Esophagus muscularis mucosa (tissue), 4 donors: ENCODE results near the gene ARRDC2. TPM values are rescaled to one million over a fixed set of nuclear protein-coding genes. Genes with fewer than 3 reads are reported as not detected.

Experiments used
- DNase-seq: peaks from one replicate; pipeline ENCODE4 v3.0.0-alpha.2; 2017; ENCODE audit errors: extremely low spot score
- H3K27ac ChIP-seq, 4 donors: fragments of 200-600 bp; sonication (generic); replicated peaks in 1 of 4; 1 replicate in 3 of 4; 2 replicates in 1 of 4; pipeline ENCODE4 v1.5.1; 2016 to 2019; ENCODE audit warnings: mild to moderate bottlenecking in 1 of 4
- H3K27me3 ChIP-seq, 4 donors: fragments of 200-600 bp; sonication (generic); one replicate each; pipeline versions ENCODE4 v1.5.1 to v1.6.0; 2016 to 2019
- H3K36me3 ChIP-seq, 4 donors: fragments of 200-600 bp; sonication (generic); one replicate each; pipeline ENCODE4 v1.5.1; 2016 to 2019
- H3K4me1 ChIP-seq, 4 donors: fragments of 200-600 bp; sonication (generic); one replicate each; pipeline ENCODE4 v1.5.1; 2016 to 2019
- H3K4me3 ChIP-seq, 4 donors: fragments of 200-600 bp; sonication (generic); 1 replicate in 2 of 4; 2 replicates in 2 of 4; pipeline ENCODE4 v1.5.1; 2016 to 2019; ENCODE audit warnings: mild to moderate bottlenecking in 4 of 4, moderate library complexity in 1 of 4
- H3K9me3 ChIP-seq, 4 donors: fragments of 200-600 bp; sonication (generic); 1 replicate in 3 of 4; 2 replicates in 1 of 4; pipeline ENCODE4 v1.5.1; 2016 to 2019
- CTCF ChIP-seq, 3 experiments: fragments of 200-600 bp in 2 of 3; fragments of 450-650 bp in 1 of 3; sonication (generic) in 2 of 3; IDR thresholded peaks; one replicate each; pipeline ENCODE4 v1.5.1; 2017 to 2019; ENCODE audit warnings: antibody characterized with exemption in 3 of 3, mild to moderate bottlenecking in 2 of 3, moderate library complexity in 1 of 3
- EP300 ChIP-seq: sonication (generic); formaldehyde crosslinking; IDR thresholded peaks from one replicate; pipeline ENCODE4 v1.6.1; 2017; ENCODE audit warnings: antibody characterized with exemption
- POLR2A ChIP-seq: fragments of 450-650 bp; IDR thresholded peaks from one replicate; pipeline ENCODE4 v1.6.1; 2017; ENCODE audit warnings: antibody characterized with exemption, moderate library complexity, mild to moderate bottlenecking, low read depth
- POLR2AphosphoS5 ChIP-seq, 2 donors: sonication (generic); formaldehyde crosslinking; IDR thresholded peaks; one replicate each; pipeline ENCODE4 v1.6.1; 2017; ENCODE audit warnings: antibody characterized with exemption in 2 of 2
- WGBS: methylation state at CpG from one replicate; pipeline ENCODE4 v1.1.5; 2018; 5-methylcytosine and 5-hydroxymethylcytosine counted together
- intact Hi-C: fragments of 100-400 bp; cut with DNase I; formaldehyde crosslinking; loops from one replicate; pipeline ENCODE4 v1.15.1; 2023
- small RNA-seq, 3 donors: library from RNA; depleted of rRNA; stranded (forward); fragments of <200 nt; gene quantifications; one replicate each; pipeline ENCODE3, GENCODE V24; 2016
- total RNA-seq, 4 donors: library from RNA; depleted of rRNA; stranded (reverse); fragments of >200 nt; gene quantifications; one replicate each; pipeline versions ENCODE4 v1.1.0 to v1.2.1, GENCODE V29; 2016

ARRDC2 gene
- total RNA-seq, 4 donors from 2014 or later, result 30.6 to 69.2 (median 62.5) TPM

DNA sequence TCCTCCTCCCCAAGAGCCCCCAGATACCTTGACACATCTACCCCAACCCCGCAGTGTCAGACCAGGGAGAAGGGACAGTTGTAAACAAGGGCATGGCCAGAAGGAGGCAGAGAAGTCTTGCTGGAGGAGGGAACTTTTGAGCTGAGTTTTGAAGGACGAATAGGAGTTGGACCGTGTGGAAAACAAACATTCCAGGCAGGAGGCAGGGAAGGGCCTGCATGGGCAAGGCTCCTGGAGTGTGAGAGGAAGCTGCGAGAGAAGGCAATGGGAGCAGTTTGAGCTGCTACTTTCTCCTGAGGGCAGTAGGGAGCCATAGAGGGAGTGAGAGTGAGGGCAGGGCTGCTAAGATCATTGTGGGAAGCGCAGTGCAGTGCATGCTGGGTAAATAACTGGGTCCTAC lies 55.5 kb downstream of the ARRDC2 start:
- WGBS, result 80% methylated on average over 5 of the region's 5 CpGs
- H3K27ac ChIP-seq, result no peak overlapping the region
- H3K4me3 ChIP-seq, result no peak overlapping the region
- H3K36me3 ChIP-seq, result no peaks in the 10 kb centered on the region
- intact Hi-C loops, result loop anchor here (10.0 kb wide), 1 partner anchor 119 kb away; no protein-coding TSS in a partner anchor
- no peak for DNase-seq
- H3K4me1 ChIP-seq, result peaks cover 3 to 5% (median 3%) of the 10 kb centered on the region in 4 donors
- H3K9me3 ChIP-seq, result no peaks in the 10 kb centered on the region
- peaks cover 0 to 17% (median 0%) of the 10 kb centered on the region in 4 donors for H3K27me3 ChIP-seq
- TF ChIP-seq CTCF (IDR thresholded peaks at IDR 0.05) (no peak), EP300 (no peak), POLR2AphosphoS5 (IDR thresholded peaks at IDR 0.05) (no peak), POLR2A (no peak)

Small RNA genes lying within 50 kb of the gene (small RNA-seq; reads per million reads assigned to genes)
- 0 reads per million in 3 donors for gene RNA5SP468

Other genes starting within 250 kb of the ARRDC2 start
- gene B3GNT3, start 213.0 kb upstream of the ARRDC2 start, total RNA-seq, result under 1 TPM; 0.33 to 0.84 (median 0.62) TPM
- not detected for gene INSL3, start 186.7 kb upstream of the ARRDC2 start, total RNA-seq
- 1 to 10 TPM; 2.1 to 8.9 (median 3.4) TPM for gene JAK3, start 160.2 kb upstream of the ARRDC2 start, total RNA-seq
- 1,000 to 10,000 TPM; 1,042 to 1,624 (median 1,374) TPM for gene RPL18A, start 148.3 kb upstream of the ARRDC2 start, total RNA-seq
- gene SLC5A5, start 136.2 kb upstream of the ARRDC2 start, total RNA-seq, result under 1 TPM in 1 of 4 donors, not detected in 3; 0.17 TPM
- gene CCDC124, start 75.2 kb upstream of the ARRDC2 start, total RNA-seq, result 10 to 100 TPM; 51.2 to 97.4 (median 74.3) TPM
- under 1 TPM in 2 of 4 donors, not detected in 2; 0.17 to 0.23 TPM for gene KCNN1, start 41.1 kb upstream of the ARRDC2 start, total RNA-seq
- gene IL12RB1, start 78.8 kb downstream of the ARRDC2 start, total RNA-seq, result 1 to 10 TPM in 1 of 4 donors, under 1 TPM in 3; 0.42 to 2.0 (median 0.83) TPM
- 1 to 10 TPM; 5.0 to 8.5 (median 6.4) TPM for gene MAST3, start 89.6 kb downstream of the ARRDC2 start, total RNA-seq
- gene PIK3R2, start 145.0 kb downstream of the ARRDC2 start, total RNA-seq, result 10 to 100 TPM in 3 of 4 donors, 1 to 10 TPM in 1; 4.2 to 32.2 (median 19.4) TPM
- 10 to 100 TPM; 22.4 to 92.8 (median 42.9) TPM for gene IFI30, start 165.6 kb downstream of the ARRDC2 start, total RNA-seq
- gene MPV17L2, start 185.0 kb downstream of the ARRDC2 start, total RNA-seq, result 10 to 100 TPM; 14.5 to 67.6 (median 21.2) TPM
- 1 to 10 TPM; 1.7 to 2.5 (median 1.9) TPM for gene RAB3A, start 195.9 kb downstream of the ARRDC2 start, total RNA-seq
- gene PDE4C, start 218.3 kb downstream of the ARRDC2 start, total RNA-seq, result 1 to 10 TPM in 1 of 4 donors, under 1 TPM in 3; 0.17 to 1.2 (median 0.54) TPM